Measurements from ENCODE around the gene PHACTR2. TPM values are rescaled to one million over a fixed set of nuclear protein-coding genes. Genes with fewer than 3 reads are reported as not detected.
A peak's percentile ranks its signal among the peaks of the same experiment; 100 is the strongest.

Gene PHACTR2
- total and polyA plus RNA-seq, 2 of the 13 experiments (the other 11 are each of a cell fraction or from before 2014, with no cell fraction given): 11.3 to 28.2 TPM

GRCh38 chr6:143843677-143843999 lies 165.9 kb downstream of the PHACTR2 start (continued):
- TF ChIP-seq ZNF318 (CRISPR knock-in tag; IDR thresholded peaks at IDR 0.05): no peak
- 0 out of 2 replicates have a peak, but pooled peaks have one; percentile 6 for TF ChIP-seq ZNF121 (CRISPR knock-in tag; IDR thresholded peaks at IDR 0.05)
- no peak for TF ChIP-seq NCOR1 (IDR thresholded peaks at IDR 0.05; ENCODE audit: borderline replicate concordance, low read length)
- TF ChIP-seq FOXC1 (CRISPR knock-in tag; IDR thresholded peaks at IDR 0.05; ENCODE audit: borderline replicate concordance): no peak
- no peak for TF ChIP-seq NBN (conservative IDR thresholded peaks at IDR 0.05)
- 0 out of 2 replicates have a peak, but pooled peaks have one; percentile 2 for TF ChIP-seq FLYWCH1 (CRISPR knock-in tag; IDR thresholded peaks at IDR 0.05)
- no peak for TF ChIP-seq ZNF280B (CRISPR knock-in tag; IDR thresholded peaks at IDR 0.05; ENCODE audit: borderline replicate concordance)
- 0 out of 2 replicates have a peak, but pooled peaks have one; percentile 43 for TF ChIP-seq ZNF234 (CRISPR knock-in tag; conservative IDR thresholded peaks at IDR 0.05)
- no peak for TF ChIP-seq ZNF326 (CRISPR knock-in tag; IDR thresholded peaks at IDR 0.05; ENCODE audit: borderline replicate concordance)
- no peak for TF ChIP-seq HES4 (CRISPR knock-in tag; IDR thresholded peaks at IDR 0.05; ENCODE audit: borderline replicate concordance)
- peak; percentile 95 for TF ChIP-seq NFIB (CRISPR knock-in tag; IDR thresholded peaks at IDR 0.05; ENCODE audit: borderline replicate concordance)
- no peak for TF ChIP-seq ZSCAN12 (CRISPR knock-in tag; IDR thresholded peaks at IDR 0.05)
- no peak for TF ChIP-seq ZNF567 (CRISPR knock-in tag; IDR thresholded peaks at IDR 0.05; ENCODE audit: borderline replicate concordance)
- TF ChIP-seq ZNF256 (CRISPR knock-in tag; conservative IDR thresholded peaks at IDR 0.05): no peak
- TF ChIP-seq KLF11 (CRISPR knock-in tag; IDR thresholded peaks at IDR 0.05): no peak
- no peak for TF ChIP-seq TARDBP (CRISPR knock-in tag; IDR thresholded peaks at IDR 0.05)
- TF ChIP-seq JUN (CRISPR knock-in tag; IDR thresholded peaks at IDR 0.05): no peak
- TF ChIP-seq SIN3A (IDR thresholded peaks at IDR 0.05; ENCODE audit: borderline replicate concordance, low read depth, low read length): no peak
- no peak for TF ChIP-seq FIP1L1 (IDR thresholded peaks at IDR 0.05; ENCODE audit: borderline replicate concordance, insufficient read depth, low read depth, low read length)
- no peak for TF ChIP-seq PREB (CRISPR knock-in tag; IDR thresholded peaks at IDR 0.05)

Data from HepG2 (cell line).